HG03460 (cell line): ENCODE results near the gene CFAP97D2.
"Not testable (repeated sequence)": the region's sequence is repeated elsewhere in the genome, so short reads cannot be mapped to it uniquely, and the experiment has no call there.

Experiments
- ATAC-seq: cut with Tn5 transposase; IDR thresholded peaks from one replicate; pipeline ENCODE4 v1.9.1; 2021; ENCODE audit not compliant: unreplicated experiment

CFAP97D2 gene

GRCh38 chr13:114155926-114156883 lies 22.9 kb upstream of the CFAP97D2 start:
- ATAC-seq: no peak

DNA sequence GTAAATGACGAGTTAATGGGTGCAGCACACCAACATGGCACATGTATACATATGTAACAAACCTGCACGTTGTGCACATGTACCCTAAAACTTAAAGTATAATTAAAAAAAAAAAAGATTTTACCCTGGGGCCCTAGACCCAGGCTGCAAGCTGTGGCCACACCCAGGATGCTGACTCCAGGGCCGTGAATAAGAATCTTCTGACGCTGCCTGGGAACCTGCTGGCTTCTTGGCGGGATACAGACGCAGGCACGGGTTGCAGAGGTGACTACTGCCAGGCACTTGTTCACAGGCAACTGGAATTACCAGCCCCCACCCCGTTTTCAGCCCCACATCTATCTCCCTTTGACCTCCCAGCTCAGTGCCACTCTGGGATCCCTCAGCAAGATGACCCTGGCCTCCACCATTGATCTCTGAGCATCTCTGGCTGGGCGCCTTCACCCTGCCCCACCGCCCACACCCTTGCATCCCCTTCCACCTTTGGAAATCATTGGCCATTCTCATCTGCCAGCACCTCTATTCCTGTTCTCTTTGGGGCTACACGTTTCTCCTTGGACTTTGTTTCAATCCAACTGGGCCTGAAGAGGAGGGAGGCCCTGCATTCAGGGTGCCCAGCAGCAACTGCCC lies 21.1 kb upstream of the CFAP97D2 start:
- no peak for ATAC-seq

DNA sequence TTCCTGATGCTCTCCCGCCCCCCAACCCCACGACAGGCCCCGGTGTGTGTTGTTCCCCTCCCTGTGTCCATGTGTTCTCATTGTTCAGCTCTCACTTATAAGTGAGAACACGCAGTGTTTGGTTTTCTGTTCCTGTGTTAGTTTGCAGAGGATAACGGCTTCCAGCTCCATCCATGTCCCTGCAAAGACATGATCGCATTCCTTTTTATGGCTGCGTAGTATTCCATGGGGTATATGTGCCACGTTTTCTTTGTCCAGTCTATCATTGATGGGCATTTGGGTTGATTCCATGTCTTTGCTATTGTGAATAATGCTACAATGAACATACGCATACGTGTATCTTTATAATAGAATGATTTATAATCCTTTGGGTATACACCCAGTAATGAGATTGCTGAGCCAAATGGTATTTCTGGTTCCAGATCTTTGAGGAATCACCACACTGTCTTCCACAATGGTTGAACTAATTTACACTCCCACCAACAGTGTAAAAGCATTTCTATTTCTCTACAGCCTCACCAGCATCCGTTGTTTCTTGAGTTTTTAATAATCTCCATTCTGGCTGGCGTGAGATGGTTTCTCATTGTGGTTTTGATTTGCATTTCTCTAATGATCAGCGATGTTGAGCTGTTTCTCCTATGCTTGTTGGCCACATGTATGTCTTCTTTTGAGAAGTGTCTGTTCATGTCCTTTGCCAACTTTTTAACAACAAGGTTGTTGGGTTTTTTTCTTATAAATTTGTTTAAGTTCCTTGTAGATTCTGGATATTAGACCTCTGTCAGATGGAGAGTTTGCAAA lies 20.0 kb upstream of the CFAP97D2 start:
- ATAC-seq: not testable (repeated sequence)

DNA sequence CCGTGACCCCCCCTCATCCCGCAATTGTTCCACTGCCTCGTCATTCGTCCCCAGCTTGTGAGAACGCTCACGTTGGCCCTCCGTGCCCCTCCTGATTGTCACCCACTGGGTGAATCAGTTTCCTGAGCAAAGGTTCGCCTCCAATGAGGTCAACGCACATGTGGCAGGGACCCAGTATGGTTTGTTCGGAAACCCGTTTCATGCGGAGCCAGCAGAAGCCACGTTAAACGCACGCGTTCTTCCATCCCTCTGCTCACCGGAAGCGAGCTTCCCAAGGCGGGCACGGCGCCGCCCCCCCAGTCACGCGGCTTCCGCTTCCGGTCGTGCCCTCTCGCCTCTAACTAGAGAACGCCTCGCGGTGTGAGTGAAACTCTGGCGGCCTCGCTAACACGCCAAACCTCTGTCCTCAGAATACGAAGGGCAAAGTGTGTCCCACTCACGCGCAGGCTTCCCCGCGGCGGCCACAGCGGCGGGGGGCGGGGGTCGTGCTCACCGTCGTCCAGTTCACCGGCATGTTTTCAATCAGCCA lies 18.0 kb upstream of the CFAP97D2 start:
- no peak for ATAC-seq

GRCh38 chr13:114161644-114162532 lies 17.2 kb upstream of the CFAP97D2 start:
- ATAC-seq: no peak

DNA sequence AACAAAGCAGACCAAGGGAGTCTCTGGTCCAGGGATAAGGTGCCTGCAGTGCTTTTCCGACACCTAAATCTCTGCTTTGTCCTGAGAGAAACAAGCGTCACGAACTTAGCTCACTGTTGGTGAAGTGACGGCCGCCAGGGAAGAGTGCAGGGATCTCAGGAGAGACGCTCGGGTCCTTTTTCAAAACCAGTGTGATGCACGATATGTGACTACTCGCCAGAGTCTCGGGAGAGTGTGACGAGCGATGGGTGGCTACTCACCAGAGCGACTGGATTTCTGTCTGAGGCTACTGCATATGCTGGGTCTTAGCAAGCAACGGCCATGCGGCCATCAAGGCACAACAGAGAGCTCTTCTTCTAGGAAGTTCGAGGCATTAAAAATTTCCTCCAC lies 16.5 kb upstream of the CFAP97D2 start:
- ATAC-seq: no peak

DNA sequence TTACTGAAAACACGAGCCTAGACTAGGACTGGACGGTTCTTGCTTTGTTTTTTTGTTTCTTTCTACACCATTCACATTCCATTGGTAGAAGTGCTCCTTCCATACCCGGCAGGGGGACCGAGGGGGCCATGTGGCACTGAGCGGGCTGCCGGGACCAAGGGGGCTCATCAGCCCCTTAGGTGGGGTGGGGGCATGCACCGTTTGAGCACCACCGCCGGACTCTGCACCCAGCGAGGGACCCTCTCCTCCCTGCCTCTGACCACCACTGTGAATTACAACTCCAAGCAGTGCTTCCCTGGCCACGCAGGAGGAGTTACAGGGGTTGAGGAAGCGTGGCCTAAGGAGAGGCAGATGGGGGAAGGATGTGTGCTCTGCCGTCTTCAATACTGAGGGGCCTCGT lies 15.0 kb upstream of the CFAP97D2 start:
- no peak for ATAC-seq

- ATAC-seq: no peak
These were observed 14.2 kb upstream of the CFAP97D2 start for GRCh38 chr13:114164681-114165429.

DNA sequence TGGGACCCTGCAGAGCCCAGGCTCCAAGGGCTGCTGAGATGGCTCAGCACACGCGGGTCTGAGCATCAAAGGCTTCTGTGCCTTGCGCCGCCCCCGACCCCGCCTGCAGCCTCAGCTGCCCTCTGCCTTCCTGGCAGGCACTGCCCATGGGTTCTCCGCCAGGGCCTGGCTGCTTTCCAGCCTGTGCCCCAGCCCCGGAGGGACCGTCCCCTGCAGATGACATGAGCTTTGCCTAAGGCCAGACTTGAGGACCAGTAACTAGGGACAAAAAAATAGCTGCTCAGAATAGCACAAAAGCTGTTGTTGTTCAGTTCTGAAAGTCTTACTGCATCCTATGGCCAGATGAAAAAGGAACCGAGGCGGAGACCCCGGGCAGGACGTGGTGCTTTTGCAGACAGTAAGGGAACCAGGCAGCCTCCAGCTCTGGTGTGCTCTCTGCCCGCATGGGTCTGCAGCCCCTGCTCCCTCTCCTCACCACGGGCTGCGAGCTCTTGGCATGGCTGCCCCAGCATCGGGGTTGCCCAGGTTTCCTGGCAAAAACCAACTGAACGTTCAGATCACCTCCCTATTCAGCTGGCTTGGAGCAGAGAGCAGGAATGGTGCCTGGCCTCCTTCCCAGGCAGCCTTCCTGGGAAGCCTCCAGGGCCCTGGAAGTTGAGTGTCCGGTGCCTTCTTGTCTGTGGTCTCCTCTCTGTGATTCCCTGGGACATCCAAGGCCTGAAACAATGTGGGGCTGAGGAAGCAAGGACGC lies 12.5 kb upstream of the CFAP97D2 start:
- ATAC-seq: no peak

DNA sequence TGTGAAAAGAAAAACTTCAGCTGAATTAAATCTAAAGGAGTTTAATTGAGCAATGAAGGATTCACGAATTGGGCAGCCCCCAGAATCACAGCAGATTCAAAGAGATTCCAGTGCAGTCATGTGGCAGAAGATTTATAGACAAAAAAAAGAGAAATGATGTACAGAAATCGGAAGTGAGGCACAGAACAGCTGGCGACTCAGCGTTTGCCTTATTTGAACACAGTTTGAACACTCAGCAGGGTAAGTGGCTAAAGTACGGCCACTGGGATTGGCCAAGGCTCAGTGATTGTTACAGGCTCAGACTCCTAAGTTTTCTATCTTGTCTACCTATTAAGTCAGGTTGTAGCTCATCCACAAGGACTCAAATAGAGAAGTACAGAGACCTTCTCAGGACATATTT lies 11.6 kb upstream of the CFAP97D2 start:
- no peak for ATAC-seq

- no peak for ATAC-seq
These were observed 11.2 kb upstream of the CFAP97D2 start for GRCh38 chr13:114167885-114168284.

DNA sequence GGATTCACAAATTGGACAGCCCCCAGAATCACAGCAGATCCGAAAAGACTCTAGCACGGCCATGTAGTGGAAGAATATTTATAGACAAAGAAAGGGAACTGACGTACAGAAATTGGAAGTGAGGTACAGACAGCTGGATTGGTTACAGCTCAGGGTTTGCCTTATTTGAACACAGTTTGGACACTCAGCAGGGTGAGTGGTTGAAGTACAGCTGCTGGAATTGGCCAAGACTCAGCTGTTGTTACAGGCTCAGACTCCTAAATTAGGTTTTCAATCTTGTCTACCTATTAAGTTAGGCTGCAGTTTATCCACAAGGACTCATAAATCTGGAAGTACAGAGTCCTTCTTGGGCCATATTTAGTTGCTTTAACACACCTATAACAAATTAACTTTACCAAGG lies 5.8 kb upstream of the CFAP97D2 start:
- no peak for ATAC-seq

DNA sequence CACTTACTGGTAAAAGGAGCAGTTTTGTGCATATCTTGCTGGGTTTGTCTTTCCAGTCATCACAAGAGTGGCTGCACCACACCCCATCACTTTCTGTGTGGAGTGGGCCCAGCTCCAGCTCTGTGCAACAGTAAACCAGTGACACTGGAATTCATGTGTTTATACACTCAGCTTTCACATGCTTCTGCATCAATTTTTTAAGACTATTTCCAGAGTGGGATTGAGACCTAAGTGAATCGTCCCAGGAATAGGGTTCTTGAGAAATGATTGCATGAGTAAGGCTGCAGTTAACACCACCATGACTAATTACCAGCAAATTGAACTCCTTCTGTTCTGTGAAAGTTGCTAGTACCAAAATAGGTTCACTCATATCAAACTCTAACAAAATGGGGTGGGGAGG lies 5.3 kb upstream of the CFAP97D2 start:
- ATAC-seq: no peak

- ATAC-seq: no peak
These were observed 4.5 kb upstream of the CFAP97D2 start for GRCh38 chr13:114174529-114174961.

GRCh38 chr13:114176359-114176902 lies 2.6 kb upstream of the CFAP97D2 start:
- not testable (repeated sequence) for ATAC-seq

- no peak for ATAC-seq
These were observed 1.6 kb upstream of the CFAP97D2 start for GRCh38 chr13:114177245-114178010.

- no peak for ATAC-seq
These were observed 6.3 kb downstream of the CFAP97D2 start for GRCh38 chr13:114185182-114185971.
